HCT116 (cell line): ENCODE results near the gene ABRACL.

Experiments used
- CBX3 ChIP-seq: IDR thresholded peaks from 2 replicates; pipeline ENCODE4 v1.6.1; 2012; ENCODE audit warnings: low read depth
- CTCF ChIP-seq, 3 experiments: fragments of 200-600 bp in 1 of 3; sonication (generic) in 1 of 3; IDR thresholded peaks in 2 of 3; conservative IDR thresholded peaks in 1 of 3; 2 replicates each; pipeline ENCODE4 v1.5.1; 2012 to 2017; ENCODE audit warnings: low read depth in 2 of 3, low read length in 2 of 3, antibody characterized with exemption in 1 of 3, borderline replicate concordance in 1 of 3, control low read depth in 1 of 3, mild to moderate bottlenecking in 1 of 3, mixed read lengths in 1 of 3, mixed run types in 1 of 3, moderate library complexity in 1 of 3; ENCODE audit not compliant: insufficient read depth in 1 of 3
- EGR1 ChIP-seq: IDR thresholded peaks from 2 replicates; pipeline ENCODE4 v1.6.1; 2012; ENCODE audit warnings: low read depth
- EZH2 ChIP-seq: fragments of 200-600 bp; sonication (generic); IDR thresholded peaks from 2 replicates; pipeline ENCODE4 v1.6.1; 2017; ENCODE audit warnings: antibody characterized with exemption, mixed run types
- POLR2A ChIP-seq: IDR thresholded peaks from 2 replicates; pipeline ENCODE4 v1.7.0; 2011; ENCODE audit warnings: borderline replicate concordance; ENCODE audit not compliant: insufficient read depth, insufficient read length; ENCODE audit errors: extremely low read depth
- POLR2AphosphoS5 ChIP-seq: IDR thresholded peaks from 2 replicates; pipeline ENCODE4 v1.6.1; 2011; ENCODE audit warnings: mild to moderate bottlenecking, low read depth, low read length, moderate library complexity
- REST ChIP-seq: IDR thresholded peaks from 2 replicates; pipeline ENCODE4 v1.6.1; 2012; ENCODE audit warnings: low read depth
- YY1 ChIP-seq: IDR thresholded peaks from 2 replicates; pipeline ENCODE4 v1.6.1; 2011; ENCODE audit warnings: low read length, low read depth, moderate library complexity, mild to moderate bottlenecking; ENCODE audit not compliant: insufficient replicate concordance; ENCODE audit errors: extremely low read depth

- TF ChIP-seq CTCF (IDR thresholded peaks at IDR 0.05 in 2 of 3, conservative IDR thresholded peaks at IDR 0.05 in 1 of 3; ENCODE audit: borderline replicate concordance in 1 of 3, insufficient read depth in 1 of 3, low read depth in 2 of 3, low read length in 2 of 3) (no peak), EZH2 (no peak), POLR2A (no peak), YY1 (no peak), POLR2AphosphoS5 (no peak), EGR1 (no peak), CBX3 (no peak), REST (no peak)
Measured at GRCh38 chr6:138989098-138989983, 39.2 kb upstream of the ABRACL start.
